ENCODE results near the gene VARS1.

Gene VARS1

GRCh38 chr6:31770860-31771259, 24.7 kb downstream of the VARS1 start:
- no peak for DNase-seq

- peak; percentile 36 for DNase-seq
These were observed 25.7 kb downstream of the VARS1 start for GRCh38 chr6:31769684-31770371.

GRCh38 chr6:31768363-31769257, 26.9 kb downstream of the VARS1 start:
- DNase-seq = no peak

GRCh38 chr6:31767096-31767645, 28.4 kb downstream of the VARS1 start:
- no peak for DNase-seq

GRCh38 chr6:31765910-31766794, 29.4 kb downstream of the VARS1 start:
- no peak for DNase-seq

GRCh38 chr6:31765559-31765909, 30.0 kb downstream of the VARS1 start:
- no peak for DNase-seq

GRCh38 chr6:31764198-31764597, 31.4 kb downstream of the VARS1 start:
- no peak for DNase-seq

- DNase-seq = peak; percentile 60
These were observed 32.0 kb downstream of the VARS1 start for GRCh38 chr6:31763619-31763940.

- DNase-seq = no peak
These were observed 32.5 kb downstream of the VARS1 start for GRCh38 chr6:31762878-31763618.

GRCh38 chr6:31762356-31762755, 33.2 kb downstream of the VARS1 start, which contains the start of gene SAPCD1:
Gene SAPCD1, plus strand, starts transcription at chr6:31762656. Its CDS starts 399 bp downstream, at chr6:31763055.
- DNase-seq = no peak

- DNase-seq = no peak
These were observed 34.2 kb downstream of the VARS1 start for GRCh38 chr6:31761343-31761742.

- no peak for DNase-seq
These were observed 34.8 kb downstream of the VARS1 start for GRCh38 chr6:31760790-31761189.

- DNase-seq = no peak
These were observed 37.3 kb downstream of the VARS1 start for GRCh38 chr6:31758281-31758680.

- peak; percentile 74 for DNase-seq
These were observed 42.7 kb downstream of the VARS1 start for GRCh38 chr6:31752739-31753319.

- DNase-seq = no peak
These were observed 45.0 kb downstream of the VARS1 start for GRCh38 chr6:31750411-31751022.

GRCh38 chr6:31749301-31750036, 46.1 kb downstream of the VARS1 start:
- DNase-seq = no peak
